HG03520 (cell line): ENCODE data around the gene SGSM1.

Experiments
- ATAC-seq: cut with Tn5 transposase; IDR thresholded peaks from one replicate; pipeline ENCODE4 v1.9.1; 2021; ENCODE audit warnings: mild to moderate bottlenecking, moderate library complexity; ENCODE audit not compliant: unreplicated experiment

Gene SGSM1, protein sequence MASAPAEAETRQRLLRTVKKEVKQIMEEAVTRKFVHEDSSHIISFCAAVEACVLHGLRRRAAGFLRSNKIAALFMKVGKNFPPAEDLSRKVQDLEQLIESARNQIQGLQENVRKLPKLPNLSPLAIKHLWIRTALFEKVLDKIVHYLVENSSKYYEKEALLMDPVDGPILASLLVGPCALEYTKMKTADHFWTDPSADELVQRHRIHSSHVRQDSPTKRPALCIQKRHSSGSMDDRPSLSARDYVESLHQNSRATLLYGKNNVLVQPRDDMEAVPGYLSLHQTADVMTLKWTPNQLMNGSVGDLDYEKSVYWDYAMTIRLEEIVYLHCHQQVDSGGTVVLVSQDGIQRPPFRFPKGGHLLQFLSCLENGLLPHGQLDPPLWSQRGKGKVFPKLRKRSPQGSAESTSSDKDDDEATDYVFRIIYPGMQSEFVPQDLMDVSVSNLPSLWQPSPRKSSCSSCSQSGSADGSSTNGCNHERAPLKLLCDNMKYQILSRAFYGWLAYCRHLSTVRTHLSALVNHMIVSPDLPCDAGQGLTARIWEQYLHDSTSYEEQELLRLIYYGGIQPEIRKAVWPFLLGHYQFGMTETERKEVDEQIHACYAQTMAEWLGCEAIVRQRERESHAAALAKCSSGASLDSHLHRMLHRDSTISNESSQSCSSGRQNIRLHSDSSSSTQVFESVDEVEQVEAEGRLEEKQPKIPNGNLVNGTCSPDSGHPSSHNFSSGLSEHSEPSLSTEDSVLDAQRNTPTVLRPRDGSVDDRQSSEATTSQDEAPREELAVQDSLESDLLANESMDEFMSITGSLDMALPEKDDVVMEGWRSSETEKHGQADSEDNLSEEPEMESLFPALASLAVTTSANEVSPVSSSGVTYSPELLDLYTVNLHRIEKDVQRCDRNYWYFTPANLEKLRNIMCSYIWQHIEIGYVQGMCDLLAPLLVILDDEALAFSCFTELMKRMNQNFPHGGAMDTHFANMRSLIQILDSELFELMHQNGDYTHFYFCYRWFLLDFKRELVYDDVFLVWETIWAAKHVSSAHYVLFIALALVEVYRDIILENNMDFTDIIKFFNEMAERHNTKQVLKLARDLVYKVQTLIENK

DNA sequence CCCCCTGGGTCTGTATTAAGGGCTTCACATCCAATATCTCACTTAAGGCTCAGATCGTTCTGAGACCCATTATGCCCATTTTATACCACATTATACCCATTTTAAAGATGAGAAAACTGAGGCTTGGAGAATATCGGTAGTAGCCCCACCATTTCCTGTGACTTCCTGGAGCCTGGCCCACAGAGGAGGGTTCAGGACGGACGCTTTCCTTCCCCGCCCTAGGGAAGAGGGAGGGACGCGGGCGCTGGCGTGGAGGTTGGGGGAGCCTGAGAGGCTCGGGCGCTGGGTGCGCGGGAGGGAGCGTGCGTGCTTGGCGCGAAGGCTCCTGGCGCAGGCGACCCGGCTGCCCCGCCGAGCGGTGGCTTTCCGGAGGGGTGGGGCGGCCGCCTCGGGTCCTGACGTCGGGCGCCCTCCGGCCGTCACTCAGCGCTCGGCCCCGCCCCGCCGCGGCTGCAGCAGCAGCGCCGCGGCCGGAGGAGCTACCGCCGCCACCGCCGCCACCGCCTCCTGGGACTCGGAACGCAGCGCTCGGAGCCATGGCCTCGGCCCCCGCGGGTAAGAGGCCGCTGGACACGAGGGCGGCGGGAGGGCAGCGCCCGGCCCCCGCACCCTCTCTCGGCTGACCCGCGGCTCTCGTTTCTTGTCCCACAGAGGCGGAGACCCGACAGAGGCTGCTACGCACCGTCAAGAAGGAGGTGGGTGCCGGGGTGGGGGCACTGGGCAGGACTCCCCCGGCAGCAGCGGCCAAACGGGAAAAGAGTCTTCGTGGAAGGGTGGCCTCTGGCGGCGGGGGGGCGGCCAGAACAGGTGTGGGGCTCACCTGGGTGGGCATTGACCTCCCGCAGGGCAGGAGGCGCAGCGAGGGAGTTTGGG, at the start of gene SGSM1:
Gene SGSM1, plus strand, starts transcription at position 422 of the 873 bp plus-strand sequence. Its CDS starts 115 bp downstream, at position 537.
- peak; percentile 63 for ATAC-seq

DNA sequence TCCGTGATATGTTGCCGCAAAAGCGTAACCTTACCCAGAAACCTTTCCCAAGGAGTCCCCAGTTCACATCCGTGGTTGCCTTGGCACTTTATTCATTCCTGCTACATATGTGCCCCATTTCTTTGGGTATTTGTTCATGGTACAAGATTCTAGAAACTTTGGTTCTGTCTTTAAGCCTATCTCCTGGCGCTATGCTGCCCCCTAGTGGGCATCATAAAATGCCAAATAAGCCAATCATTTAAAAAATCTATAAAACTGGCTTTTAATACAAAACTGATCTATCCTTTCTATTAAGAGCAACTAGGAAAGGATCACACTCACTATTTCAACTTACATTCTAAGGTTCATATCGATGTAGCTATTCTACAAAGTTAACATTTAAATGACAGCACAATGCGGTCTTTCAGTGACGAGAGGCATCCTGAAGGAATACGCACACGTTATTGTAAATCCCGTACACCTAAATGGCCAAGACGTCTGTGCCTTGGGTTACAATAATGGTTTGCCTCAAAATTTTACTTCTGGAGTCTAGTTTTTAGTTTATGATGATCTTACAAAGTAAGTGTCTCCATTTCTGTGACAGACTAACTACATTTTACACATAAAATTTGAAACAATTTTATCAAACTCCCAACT, 47.7 kb upstream of the SGSM1 start:
- no peak for ATAC-seq

DNA sequence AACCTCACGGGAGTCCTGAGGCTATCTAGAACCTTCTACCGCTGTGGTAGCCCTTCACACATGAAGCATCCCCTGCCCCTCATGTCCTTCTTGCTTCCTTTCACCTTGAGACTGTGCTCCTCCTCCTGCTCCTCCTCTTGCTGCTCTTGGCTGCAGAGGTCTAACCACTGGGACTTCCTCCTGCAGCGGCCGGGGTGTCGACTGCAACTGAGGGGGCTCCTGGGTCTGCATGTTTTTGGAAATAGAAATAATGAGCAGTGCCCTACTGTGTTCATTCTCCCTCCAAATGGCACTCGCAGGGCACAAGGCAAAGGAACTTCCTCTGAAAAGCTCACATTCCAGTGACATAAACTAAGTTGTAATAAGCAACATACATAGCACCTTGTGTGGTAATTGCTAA, 46.2 kb upstream of the SGSM1 start:
- no peak for ATAC-seq

DNA sequence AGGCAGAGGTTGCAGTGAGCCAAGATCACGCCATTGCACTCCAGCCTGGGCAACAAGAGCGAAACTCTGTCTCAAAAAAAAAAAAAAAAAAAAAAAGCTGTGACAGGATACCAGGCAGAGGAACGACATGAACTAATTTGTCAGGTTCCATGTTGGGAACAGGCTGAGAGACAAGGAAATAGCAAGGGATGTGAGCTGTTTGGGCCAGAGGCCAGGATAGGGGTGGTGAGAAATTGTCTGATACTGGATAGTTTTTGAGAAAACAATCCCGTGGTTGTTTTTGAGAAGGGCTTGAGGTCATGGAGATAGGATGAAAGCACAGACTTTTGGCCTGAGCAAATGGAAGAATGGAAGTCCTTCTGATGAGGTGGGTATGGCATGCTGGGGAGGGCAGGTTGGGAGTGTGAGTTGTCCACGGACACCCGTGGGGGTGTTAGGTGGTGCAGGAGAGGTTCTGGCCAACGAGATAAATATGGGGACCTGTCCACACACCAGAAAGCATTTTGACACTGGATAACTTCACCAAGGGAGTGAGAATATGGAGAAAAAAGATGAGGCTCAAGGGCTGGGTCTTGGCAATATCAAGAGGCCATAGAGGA, 45.2 kb upstream of the SGSM1 start:
- no peak for ATAC-seq

DNA sequence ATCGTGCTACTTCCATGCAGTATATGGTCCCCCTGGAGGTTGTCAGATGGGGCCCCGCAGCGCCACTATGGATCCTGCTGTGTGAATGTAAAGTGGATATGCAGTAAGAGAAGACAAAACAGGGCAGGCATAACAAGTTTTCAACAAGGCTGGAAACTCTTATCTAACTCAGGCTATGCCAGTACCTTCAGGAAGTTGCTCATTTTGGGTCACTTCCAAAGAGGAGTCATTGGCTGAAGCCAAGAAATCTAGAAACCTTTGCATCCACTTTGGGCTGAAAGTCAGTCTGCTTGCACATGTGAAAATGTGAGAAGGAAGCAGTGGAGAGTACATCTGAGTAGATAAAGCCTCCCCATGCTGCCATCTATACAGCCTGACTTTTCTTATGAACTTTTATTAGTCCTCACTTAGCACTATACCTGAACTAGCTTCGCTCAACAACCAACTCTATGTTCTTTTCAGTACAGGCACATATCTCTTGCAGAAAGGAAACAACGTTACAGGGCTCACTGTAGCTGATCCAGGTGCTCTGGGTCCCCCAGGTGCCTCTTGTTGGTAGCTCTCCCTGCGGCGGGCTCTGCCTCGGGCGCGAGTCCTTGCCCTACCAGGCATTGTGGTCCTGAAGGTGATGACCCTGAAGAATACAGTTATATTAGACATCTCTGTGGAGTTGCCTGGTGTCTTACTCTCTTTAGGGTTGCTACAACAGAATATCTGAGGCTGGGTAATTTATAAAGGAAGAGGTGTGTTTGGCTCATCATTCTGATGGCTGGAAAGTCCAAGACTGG, 43.9 kb upstream of the SGSM1 start:
- ATAC-seq: no peak

DNA sequence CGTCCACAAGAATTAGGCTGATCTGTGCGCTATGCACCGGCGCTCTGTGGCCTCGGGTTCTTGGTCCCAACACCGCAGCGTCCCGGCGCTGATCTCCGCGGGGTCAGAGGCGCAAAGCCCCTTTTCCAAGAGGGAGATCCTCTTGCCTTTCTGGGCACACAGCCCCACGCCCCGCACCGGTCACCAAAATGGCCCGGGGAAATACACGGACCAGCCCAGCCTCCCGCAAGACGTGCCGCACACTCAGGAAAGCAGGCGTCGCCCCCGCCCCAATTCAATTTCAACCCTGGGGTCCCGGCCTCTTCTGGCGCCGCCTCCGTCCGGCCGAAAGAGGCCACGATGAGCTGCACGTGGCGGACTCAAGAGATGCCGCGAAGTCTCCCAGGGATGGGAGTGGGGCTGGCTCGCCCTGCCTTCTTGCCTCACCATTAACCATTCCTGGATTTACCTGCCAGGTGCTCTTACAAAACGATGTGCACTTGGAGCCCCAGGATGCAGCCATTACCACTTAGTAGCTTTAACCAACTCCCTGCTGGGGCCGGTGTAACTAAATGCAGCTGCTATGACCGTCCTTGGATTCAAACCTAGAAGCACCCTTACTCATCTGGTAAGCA, 42.0 kb upstream of the SGSM1 start:
- ATAC-seq: no peak

DNA sequence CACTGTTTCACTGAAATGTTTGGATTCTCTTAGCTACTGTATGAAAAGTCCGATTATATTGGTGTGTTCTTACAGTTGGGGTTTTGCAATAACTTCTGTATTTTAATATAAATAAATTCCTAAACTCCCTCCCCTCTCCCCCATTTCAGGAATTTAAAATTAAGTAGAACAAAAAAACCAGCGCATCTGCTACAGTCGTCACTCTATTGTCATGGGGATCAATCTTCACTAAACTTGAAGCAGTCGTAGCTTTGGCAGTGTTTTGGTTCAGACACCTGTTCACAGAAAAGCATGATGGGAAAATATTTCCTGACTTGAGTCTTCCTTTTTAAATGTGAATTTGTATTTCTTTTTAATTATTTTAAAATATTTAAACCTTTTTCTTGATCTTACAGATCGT, 40.8 kb upstream of the SGSM1 start:
- no peak for ATAC-seq

DNA sequence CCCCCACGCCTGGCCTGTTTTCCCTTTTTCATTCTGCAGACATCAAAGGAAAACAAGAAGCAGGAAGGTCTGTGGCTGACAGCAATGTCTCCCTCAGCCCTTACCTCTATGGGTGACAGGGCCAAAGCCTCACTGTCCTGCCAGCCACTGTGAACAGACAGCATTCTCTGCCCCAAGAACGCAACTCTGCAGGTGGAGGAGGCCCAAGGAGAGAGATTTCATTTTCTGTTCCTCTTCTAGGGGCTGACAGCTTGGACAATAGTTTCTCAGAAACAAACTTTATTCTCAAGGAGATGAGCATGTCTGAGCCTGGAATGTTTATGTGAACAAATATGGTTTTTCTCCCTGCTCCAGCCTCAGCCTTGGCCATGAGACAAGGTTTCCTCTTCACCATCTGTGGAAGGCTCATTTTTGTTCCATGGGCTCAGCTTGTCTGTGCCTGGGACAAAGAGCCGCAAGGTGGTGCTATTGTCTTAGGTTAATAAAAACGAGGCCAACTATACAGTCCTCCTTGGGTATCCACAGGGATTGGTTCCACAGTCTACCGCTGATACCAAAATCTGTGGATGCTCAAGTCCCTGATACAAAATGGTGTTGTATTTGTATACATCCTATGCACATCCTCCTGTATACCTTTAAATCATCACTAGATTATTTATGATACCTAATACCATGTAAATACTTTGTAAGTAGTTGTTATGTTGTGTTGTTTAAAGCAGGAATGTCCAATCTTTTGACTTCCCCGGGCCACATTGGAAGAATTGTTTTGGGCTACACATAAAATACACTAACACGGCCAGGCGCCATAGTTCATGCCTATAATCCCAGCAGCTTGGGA, 37.3 kb upstream of the SGSM1 start:
- ATAC-seq: no peak

DNA sequence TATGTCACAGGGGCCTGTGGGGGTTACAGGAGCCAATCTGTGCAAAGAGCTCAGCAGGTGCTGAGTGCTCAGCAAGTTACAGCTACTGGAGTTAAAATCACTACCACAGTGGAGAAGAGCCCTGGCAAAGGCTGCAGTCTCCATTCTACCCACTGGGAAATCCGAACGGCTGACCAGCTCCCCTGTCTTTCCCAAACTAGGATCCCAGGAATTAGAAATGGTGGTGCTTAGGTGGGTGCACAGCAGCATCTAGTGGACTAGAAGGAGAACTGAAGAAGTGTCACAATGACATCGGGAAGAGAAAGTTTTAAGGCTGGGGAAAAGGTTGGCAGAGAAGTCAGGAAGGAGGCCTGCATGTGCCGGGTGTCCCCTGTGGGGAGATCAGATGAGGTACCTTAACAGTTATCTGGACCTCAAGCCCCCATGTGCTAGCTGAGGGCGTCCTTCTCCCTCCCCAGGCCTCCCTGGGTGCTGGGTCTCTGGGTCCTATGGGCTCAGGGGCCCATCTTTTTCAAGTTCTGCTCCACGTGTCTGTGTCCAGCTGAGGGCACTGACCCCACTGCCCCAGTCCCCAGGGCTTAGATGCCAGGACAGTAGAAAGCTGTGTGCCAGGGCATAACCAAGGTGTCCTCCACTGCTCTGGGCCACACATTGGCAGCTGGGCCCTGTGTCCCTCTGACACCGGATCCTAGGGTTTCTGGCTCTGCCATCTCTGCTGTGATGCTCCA, 33.4 kb upstream of the SGSM1 start:
- ATAC-seq: no peak

DNA sequence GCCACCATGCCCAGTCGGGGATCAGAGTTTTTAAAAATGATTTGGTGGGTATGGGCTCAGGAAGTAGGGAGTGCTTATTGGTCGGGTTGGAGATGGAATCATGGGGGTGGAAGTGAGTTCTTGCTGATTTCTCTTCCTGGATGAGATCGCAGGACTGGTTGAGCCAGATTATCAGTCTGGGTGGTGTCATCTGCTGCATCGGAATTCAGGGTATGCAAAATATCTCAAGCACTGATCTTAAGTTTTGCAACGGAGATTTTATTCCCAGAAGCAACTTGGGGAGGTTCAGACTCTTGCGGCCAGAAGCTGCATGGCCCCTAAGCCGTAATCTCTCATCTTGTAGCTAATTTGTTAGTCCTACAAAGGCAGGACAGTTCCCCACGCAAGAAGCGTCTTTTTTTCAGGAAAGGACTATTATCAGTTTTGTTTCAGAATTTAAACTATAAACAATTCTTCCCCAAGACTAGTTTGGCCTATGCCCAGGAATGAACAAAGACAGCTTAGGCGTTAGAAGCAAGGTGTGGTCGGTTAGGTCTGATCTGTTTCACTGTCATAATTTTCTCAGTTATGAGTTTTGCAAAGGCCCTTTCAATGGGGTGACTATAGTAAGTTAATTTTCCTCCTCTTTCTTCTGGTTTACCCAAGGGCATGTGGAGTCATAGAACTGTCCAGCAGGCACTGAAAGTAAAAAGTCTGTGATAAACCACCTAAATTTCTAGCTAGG, 30.1 kb upstream of the SGSM1 start:
- ATAC-seq: no peak

DNA sequence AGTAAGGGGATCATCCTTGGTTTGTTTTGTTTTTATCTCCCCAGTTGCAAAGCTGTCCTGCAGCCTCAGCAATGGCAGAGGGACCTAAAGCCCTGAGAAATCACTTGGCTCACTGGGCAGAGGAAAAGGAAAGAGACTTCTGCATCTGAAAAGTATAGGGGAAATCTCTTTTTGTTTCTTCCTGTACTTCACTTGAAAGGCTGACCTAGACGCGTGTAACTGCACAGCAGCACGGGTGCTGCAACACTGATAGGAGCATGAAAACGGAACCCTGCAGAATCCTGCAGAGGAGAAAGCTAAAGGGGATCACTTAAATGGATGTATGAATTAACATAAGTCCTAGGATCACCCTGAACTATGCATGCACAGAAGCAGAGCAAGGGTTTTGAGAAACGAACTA, 29.5 kb upstream of the SGSM1 start:
- no peak for ATAC-seq

DNA sequence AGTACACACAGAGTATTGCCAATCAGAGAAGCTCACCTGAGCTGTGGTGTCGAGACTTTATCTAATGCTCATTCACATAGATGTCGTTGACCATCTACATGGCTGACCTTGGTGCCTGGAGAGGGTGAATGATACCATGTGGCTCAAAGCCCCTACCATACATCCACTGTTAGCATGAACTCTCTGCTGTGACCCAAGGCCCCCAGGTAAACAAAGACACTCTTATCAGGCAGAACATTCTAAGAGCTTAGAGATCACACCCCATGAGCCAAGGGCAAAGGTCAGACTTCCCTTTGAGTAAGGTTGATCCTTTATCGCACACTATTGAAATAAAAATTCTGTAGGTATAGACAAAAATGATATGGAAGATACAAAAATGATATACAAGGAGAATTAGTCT, 16.5 kb upstream of the SGSM1 start:
- no peak for ATAC-seq

DNA sequence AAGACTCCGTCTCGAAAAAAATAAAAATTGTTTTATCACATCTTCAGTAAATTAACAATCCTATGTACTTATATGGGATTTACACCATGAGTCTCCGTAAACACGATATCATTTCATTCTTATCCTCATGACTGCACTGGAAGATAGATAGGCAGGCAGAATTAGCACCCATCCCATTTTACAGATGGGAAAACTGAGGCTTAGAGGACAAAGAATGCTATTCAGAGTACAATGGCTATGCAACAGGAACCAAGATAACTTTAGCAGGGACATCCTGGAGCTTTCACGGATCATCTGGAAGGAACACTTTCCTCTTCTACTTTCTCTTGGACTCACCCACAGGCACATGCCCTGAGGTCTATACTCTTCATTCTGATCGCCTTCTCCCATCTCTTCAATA, 14.6 kb upstream of the SGSM1 start:
- no peak for ATAC-seq

DNA sequence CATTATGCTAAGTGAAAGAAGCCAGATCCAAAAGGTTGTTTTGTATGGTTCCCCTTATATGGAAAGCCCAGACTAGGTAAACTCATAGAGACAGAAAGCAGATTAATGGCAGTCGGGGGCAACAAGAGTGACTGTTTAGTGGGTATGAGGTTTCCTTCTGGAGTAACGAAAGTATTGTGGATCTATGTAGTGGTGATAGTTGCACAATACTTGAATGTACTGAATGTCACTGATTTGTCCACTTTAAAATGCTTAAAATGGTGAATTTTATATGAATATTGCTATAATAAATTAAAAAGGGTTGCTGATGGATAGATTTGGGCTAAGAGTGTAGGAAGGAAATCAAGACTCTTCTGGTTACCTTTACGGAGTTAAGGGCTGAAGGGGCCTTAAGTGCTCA, 10.0 kb upstream of the SGSM1 start:
- no peak for ATAC-seq

DNA sequence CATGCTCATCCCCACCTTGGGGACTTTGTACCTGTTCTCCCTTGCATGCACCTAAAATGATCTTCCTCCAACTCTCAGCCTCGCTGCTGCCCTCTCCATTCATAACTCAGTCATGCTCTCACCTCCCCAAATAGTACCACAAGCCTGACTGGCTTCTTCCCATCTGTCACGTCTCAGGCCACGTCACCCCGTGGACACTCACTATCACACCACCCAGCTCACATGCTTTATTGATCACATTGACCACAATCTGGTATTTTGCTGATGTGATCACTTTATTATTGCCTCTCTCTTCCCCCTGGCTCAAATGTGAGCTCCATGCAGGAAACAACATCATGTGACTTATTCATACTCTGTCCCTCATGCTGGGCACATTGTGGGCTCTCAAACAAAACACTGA, 9.2 kb upstream of the SGSM1 start:
- no peak for ATAC-seq

DNA sequence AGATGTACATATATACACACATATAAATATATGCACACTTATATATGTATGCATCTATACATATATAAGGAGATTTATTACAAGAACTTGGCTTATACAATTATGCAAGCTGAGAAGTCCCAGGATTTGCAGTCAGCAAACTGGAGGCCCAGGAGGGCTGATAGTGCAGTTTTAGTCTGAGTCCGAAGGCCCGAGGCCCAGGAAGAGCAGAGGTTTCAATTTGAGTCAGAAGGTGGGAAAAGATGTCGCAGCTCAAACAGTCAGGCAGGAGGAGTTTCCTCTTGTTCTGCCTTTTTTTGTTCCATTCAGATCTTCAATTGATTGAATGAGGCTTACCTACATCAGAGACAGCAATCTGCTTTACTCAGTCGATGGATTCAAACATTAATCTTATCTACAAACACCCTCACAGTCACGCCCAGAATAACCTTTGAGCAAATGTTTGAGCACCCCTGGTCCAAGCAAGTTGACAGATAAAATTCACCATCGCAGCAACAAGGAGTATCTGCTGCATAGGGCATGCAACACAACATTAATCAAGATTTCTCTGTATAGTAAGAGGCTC, 4.0 kb upstream of the SGSM1 start:
- no peak for ATAC-seq
